ENCODE results near the gene FLT3. TPM values are rescaled to one million over a fixed set of nuclear protein-coding genes. Genes with fewer than 3 reads are reported as not detected.
A peak's percentile ranks its signal among the peaks of the same experiment; 100 is the strongest.

Gene FLT3
- total and polyA plus RNA-seq, 4 donors = 0.14 to 0.84 (median 0.42) TPM

DNA sequence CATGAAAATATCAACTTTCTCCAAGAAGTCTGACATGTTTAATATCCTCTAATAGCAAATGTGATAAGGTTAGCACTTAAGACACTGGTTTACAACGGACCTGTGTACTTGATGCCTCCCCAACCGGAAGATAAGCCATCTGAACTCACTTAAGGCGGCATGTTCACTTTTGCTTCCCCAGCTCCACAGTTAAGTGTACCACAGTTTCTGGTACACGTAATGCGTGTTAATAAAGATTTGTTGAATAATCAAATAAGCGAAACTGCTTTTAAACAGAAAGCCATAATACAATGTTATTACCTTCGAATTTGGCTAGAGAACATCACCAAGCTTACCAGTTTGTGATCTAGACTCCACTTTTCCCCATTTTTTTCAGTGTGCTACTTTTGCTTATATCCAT, 36.5 kb upstream of the FLT3 start:
- no peaks in the 10 kb centered on the region for H3K9me3 ChIP-seq (ENCODE audit: control insufficient read depth in 4 of 4, low read length in 3 of 4)
- 55% methylated on average over 7 of the region's 7 CpGs for WGBS
- DNase-seq (ENCODE audit: low spot score) = no peak
- peak overlapping the region in 2 of 3 donors; percentile 75 to 99 for H3K4me3 ChIP-seq (ENCODE audit: low read depth in 1 of 3, low read length in 3 of 3)
- H3K27me3 ChIP-seq (ENCODE audit: control insufficient read depth in 4 of 4, insufficient read depth in 4 of 4, low read length in 3 of 4) = no peaks in the 10 kb centered on the region
- TF ChIP-seq RXRA (IDR thresholded peaks at IDR 0.05) = no peak
- no peak for TF ChIP-seq FOXA2 (IDR thresholded peaks at IDR 0.05)
- TF ChIP-seq, protein P1, sequence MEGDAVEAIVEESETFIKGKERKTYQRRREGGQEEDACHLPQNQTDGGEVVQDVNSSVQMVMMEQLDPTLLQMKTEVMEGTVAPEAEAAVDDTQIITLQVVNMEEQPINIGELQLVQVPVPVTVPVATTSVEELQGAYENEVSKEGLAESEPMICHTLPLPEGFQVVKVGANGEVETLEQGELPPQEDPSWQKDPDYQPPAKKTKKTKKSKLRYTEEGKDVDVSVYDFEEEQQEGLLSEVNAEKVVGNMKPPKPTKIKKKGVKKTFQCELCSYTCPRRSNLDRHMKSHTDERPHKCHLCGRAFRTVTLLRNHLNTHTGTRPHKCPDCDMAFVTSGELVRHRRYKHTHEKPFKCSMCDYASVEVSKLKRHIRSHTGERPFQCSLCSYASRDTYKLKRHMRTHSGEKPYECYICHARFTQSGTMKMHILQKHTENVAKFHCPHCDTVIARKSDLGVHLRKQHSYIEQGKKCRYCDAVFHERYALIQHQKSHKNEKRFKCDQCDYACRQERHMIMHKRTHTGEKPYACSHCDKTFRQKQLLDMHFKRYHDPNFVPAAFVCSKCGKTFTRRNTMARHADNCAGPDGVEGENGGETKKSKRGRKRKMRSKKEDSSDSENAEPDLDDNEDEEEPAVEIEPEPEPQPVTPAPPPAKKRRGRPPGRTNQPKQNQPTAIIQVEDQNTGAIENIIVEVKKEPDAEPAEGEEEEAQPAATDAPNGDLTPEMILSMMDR (IDR thresholded peaks at IDR 0.05; ENCODE audit: low read depth, low read length, missing input control) = no peak
- peaks cover 7 to 17% (median 12%) of the 10 kb centered on the region in 4 donors for H3K4me1 ChIP-seq (ENCODE audit: control insufficient read depth in 4 of 4, insufficient read depth in 4 of 4, low read length in 3 of 4)
- H3K27ac ChIP-seq (ENCODE audit: low read depth in 1 of 2, low read length in 2 of 2) = no peak overlapping the region
- no peaks in the 10 kb centered on the region for H3K36me3 ChIP-seq (ENCODE audit: control insufficient read depth in 4 of 4, insufficient read depth in 3 of 4, low read depth in 1 of 4, low read length in 3 of 4)
- H3K9ac ChIP-seq (ENCODE audit: low read depth in 1 of 2, low read length in 2 of 2) = peak overlapping the region; percentile 86 to 92

DNA sequence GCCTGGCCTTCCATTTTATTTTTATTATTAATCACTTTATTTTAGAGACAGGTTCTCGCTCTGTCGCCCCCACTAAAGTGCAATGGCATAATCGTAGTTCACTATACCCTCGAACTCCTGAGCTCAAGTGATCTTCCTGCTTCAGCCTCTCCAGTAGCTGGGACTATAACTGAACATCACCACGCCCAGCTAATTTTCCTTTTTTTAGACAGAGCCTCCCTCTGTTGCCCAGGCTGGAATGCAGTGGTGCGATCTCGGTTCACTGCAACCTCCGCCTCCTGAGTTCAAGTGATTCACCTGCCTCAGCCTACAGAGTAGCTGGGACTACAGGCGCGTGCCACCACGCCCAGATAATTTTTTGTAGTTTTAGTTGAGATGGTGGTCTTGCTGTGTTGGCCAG, 31.3 kb upstream of the FLT3 start:
- Histone ChIP-seq H3K27ac (ENCODE audit: low read depth in 1 of 2, low read length in 2 of 2) (no peak overlapping the region), H3K9me3 (ENCODE audit: control insufficient read depth in 4 of 4, low read length in 3 of 4) (no peaks in the 10 kb centered on the region), H3K4me3 (ENCODE audit: low read depth in 1 of 3, low read length in 3 of 3) (no peak overlapping the region), H3K4me1 (ENCODE audit: control insufficient read depth in 4 of 4, insufficient read depth in 4 of 4, low read length in 3 of 4) (peaks cover 0 to under 1% (median 0%) of the 10 kb centered on the region in 4 donors), H3K27me3 (ENCODE audit: control insufficient read depth in 4 of 4, insufficient read depth in 4 of 4, low read length in 3 of 4) (no peaks in the 10 kb centered on the region), H3K9ac (ENCODE audit: low read depth in 1 of 2, low read length in 2 of 2) (no peak overlapping the region), H3K36me3 (ENCODE audit: control insufficient read depth in 4 of 4, insufficient read depth in 3 of 4, low read depth in 1 of 4, low read length in 3 of 4) (no peaks in the 10 kb centered on the region)
- DNase-seq (ENCODE audit: low spot score) = no peak
- TF ChIP-seq TAF1 (conservative IDR thresholded peaks at IDR 0.05) (no peak), FOXA2 (IDR thresholded peaks at IDR 0.05) (no peak), ZBTB33 (IDR thresholded peaks at IDR 0.05) (no peak), HNF4A (conservative IDR thresholded peaks at IDR 0.05) (no peak)
- WGBS = 92% methylated on average over 11 of the region's 11 CpGs

DNA sequence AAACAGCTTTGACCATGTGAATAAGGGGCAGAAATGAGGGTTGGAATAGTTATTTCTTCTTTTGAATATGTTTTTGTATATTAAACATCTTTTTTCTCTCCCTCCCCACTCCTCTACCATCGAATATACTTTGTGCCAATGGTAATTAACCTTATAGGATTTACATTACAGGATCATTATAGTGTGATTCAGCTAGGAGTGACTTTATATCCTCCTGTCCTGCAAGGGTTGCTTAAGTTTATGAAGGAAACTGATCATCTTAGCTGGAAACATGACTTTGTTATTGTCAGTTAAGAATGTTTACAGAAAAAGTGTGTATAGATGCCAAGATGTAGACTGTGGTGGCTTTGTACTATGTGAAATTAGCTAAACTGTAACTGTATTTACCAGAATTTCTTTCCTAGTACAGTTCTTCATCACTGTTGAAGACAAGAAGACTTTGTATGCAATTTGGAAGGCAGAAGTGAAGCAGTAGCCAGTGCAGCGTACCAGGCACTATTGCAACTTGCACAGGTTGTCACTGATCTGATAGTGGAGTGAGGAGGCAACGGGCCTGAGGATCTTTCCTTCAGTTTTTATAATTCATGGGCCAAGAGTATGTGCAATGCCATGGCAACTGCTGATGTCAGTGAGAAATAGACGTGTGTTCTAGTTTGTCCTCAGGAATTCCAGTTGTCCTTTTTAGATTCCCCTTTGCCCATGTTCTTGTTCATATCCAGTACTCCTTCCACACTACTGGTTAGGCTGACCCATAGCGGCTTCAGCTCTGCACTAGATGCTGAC, 29.7 kb upstream of the FLT3 start:
- WGBS = 69% methylated on average over 5 of the region's 5 CpGs
- TF ChIP-seq EGR1 (IDR thresholded peaks at IDR 0.05; ENCODE audit: low read depth in 2 of 2) = no peak
- no peak for TF ChIP-seq RXRA (IDR thresholded peaks at IDR 0.05)
- no peak for TF ChIP-seq MAX (IDR thresholded peaks at IDR 0.05)
- TF ChIP-seq HNF4A (conservative IDR thresholded peaks at IDR 0.05) = no peak
- TF ChIP-seq, protein P2, sequence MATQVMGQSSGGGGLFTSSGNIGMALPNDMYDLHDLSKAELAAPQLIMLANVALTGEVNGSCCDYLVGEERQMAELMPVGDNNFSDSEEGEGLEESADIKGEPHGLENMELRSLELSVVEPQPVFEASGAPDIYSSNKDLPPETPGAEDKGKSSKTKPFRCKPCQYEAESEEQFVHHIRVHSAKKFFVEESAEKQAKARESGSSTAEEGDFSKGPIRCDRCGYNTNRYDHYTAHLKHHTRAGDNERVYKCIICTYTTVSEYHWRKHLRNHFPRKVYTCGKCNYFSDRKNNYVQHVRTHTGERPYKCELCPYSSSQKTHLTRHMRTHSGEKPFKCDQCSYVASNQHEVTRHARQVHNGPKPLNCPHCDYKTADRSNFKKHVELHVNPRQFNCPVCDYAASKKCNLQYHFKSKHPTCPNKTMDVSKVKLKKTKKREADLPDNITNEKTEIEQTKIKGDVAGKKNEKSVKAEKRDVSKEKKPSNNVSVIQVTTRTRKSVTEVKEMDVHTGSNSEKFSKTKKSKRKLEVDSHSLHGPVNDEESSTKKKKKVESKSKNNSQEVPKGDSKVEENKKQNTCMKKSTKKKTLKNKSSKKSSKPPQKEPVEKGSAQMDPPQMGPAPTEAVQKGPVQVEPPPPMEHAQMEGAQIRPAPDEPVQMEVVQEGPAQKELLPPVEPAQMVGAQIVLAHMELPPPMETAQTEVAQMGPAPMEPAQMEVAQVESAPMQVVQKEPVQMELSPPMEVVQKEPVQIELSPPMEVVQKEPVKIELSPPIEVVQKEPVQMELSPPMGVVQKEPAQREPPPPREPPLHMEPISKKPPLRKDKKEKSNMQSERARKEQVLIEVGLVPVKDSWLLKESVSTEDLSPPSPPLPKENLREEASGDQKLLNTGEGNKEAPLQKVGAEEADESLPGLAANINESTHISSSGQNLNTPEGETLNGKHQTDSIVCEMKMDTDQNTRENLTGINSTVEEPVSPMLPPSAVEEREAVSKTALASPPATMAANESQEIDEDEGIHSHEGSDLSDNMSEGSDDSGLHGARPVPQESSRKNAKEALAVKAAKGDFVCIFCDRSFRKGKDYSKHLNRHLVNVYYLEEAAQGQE (IDR thresholded peaks at IDR 0.05) = no peak
- TF ChIP-seq FOXA2 (IDR thresholded peaks at IDR 0.05) = no peak
- TF ChIP-seq FOXA1 (IDR thresholded peaks at IDR 0.05) = no peak
- TF ChIP-seq JUND (IDR thresholded peaks at IDR 0.05) = no peak
- TF ChIP-seq TAF1 (conservative IDR thresholded peaks at IDR 0.05) = no peak
- no peak for DNase-seq (ENCODE audit: low spot score)
- Histone ChIP-seq H3K9ac (ENCODE audit: low read depth in 1 of 2, low read length in 2 of 2) (no peak overlapping the region), H3K9me3 (ENCODE audit: control insufficient read depth in 4 of 4, low read length in 3 of 4) (no peaks in the 10 kb centered on the region), H3K4me1 (ENCODE audit: control insufficient read depth in 4 of 4, insufficient read depth in 4 of 4, low read length in 3 of 4) (no peaks in the 10 kb centered on the region), H3K27ac (ENCODE audit: low read depth in 1 of 2, low read length in 2 of 2) (no peak overlapping the region), H3K27me3 (ENCODE audit: control insufficient read depth in 4 of 4, insufficient read depth in 4 of 4, low read length in 3 of 4) (no peaks in the 10 kb centered on the region), H3K4me3 (ENCODE audit: low read depth in 1 of 3, low read length in 3 of 3) (no peak overlapping the region), H3K36me3 (ENCODE audit: control insufficient read depth in 4 of 4, insufficient read depth in 3 of 4, low read depth in 1 of 4, low read length in 3 of 4) (no peaks in the 10 kb centered on the region)

Data from liver (tissue), 9 donors.